ENCODE data around the gene ADGRL2. TPM values are rescaled to one million over a fixed set of nuclear protein-coding genes. Genes with fewer than 3 reads are reported as not detected.

The ADGRL2 gene
- total RNA-seq, 4 donors from 2014 or later, result 50.7 to 72.4 (median 54.2) TPM

- TF ChIP-seq CTCF (IDR thresholded peaks at IDR 0.05), result no peak
- no peak for DNase-seq (ENCODE audit: low spot score)
- no peak for ATAC-seq (ENCODE audit: low FRiP score)
These were observed 18.9 kb downstream of the ADGRL2 start for GRCh38 chr1:81819613-81820012.

GRCh38 chr1:81820765-81821164 lies 20.0 kb downstream of the ADGRL2 start:
- no peak for DNase-seq (ENCODE audit: low spot score)
- ATAC-seq (ENCODE audit: low FRiP score), result no peak
- no peak for TF ChIP-seq CTCF (IDR thresholded peaks at IDR 0.05)

- TF ChIP-seq CTCF (IDR thresholded peaks at IDR 0.05), result no peak
- DNase-seq (ENCODE audit: low spot score), result no peak
These were observed 22.3 kb downstream of the ADGRL2 start for GRCh38 chr1:81823082-81823481.

GRCh38 chr1:81824759-81825158 lies 24.0 kb downstream of the ADGRL2 start:
- no peak for DNase-seq (ENCODE audit: low spot score)
- ATAC-seq (ENCODE audit: low FRiP score), result no peak
- TF ChIP-seq CTCF (IDR thresholded peaks at IDR 0.05), result no peak

More at GRCh38 chr1:81823082-81823481, 22.3 kb downstream of the ADGRL2 start:
- no peak for ATAC-seq (ENCODE audit: low FRiP score)

GRCh38 chr1:81827942-81828341 lies 27.2 kb downstream of the ADGRL2 start:
- ATAC-seq (ENCODE audit: low FRiP score) (no peak), DNase-seq (ENCODE audit: low spot score) (no peak)
- no peak for TF ChIP-seq CTCF (IDR thresholded peaks at IDR 0.05)

GRCh38 chr1:81832573-81832972 lies 31.8 kb downstream of the ADGRL2 start:
- DNase-seq (ENCODE audit: low spot score), result no peak
- no peak for ATAC-seq (ENCODE audit: low FRiP score)
- TF ChIP-seq CTCF (IDR thresholded peaks at IDR 0.05), result no peak

GRCh38 chr1:81833722-81834121 lies 33.0 kb downstream of the ADGRL2 start:
- no peak for TF ChIP-seq CTCF (IDR thresholded peaks at IDR 0.05)
- no peak for ATAC-seq (ENCODE audit: low FRiP score)
- no peak for DNase-seq (ENCODE audit: low spot score)

All from omental fat pad (tissue), 4 donors.